Measurements from ENCODE around the gene SMARCAL1. TPM values are rescaled to one million over a fixed set of nuclear protein-coding genes. Genes with fewer than 3 reads are reported as not detected.

SMARCAL1 gene
- total RNA-seq, 1 donor = 21.7 TPM

DNA sequence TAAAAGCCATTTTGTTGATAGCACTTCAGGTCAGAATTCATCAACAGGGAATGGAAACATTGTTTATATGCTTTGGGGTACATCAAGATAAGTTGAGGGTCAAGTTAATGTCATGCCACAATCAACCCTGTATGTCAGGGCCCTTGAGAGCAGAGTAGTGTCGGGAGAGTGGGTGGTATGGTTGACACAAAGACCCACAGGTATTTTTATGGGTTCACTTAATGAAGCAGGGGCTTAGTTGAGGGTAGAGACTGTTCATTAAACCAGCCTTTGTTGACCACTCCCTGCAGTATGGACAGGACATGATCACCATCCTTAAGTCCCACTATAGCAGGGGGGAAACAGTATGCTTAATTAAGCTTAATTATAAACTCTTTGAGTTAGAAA is 92.1 kb downstream of the SMARCAL1 start:
- TF ChIP-seq, protein P1, sequence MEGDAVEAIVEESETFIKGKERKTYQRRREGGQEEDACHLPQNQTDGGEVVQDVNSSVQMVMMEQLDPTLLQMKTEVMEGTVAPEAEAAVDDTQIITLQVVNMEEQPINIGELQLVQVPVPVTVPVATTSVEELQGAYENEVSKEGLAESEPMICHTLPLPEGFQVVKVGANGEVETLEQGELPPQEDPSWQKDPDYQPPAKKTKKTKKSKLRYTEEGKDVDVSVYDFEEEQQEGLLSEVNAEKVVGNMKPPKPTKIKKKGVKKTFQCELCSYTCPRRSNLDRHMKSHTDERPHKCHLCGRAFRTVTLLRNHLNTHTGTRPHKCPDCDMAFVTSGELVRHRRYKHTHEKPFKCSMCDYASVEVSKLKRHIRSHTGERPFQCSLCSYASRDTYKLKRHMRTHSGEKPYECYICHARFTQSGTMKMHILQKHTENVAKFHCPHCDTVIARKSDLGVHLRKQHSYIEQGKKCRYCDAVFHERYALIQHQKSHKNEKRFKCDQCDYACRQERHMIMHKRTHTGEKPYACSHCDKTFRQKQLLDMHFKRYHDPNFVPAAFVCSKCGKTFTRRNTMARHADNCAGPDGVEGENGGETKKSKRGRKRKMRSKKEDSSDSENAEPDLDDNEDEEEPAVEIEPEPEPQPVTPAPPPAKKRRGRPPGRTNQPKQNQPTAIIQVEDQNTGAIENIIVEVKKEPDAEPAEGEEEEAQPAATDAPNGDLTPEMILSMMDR (IDR thresholded peaks at IDR 0.05; ENCODE audit: extremely low read depth, low read depth, low read length) = no peak
- no peaks in the 10 kb centered on the region for H3K27me3 ChIP-seq (ENCODE audit: insufficient read depth, low read length)
- peaks cover 55% of the 10 kb centered on the region for H4K20me1 ChIP-seq (ENCODE audit: insufficient read depth, low read length)
- no peaks in the 10 kb centered on the region for H3K9me3 ChIP-seq (ENCODE audit: low read depth, low read length)
- H3K79me2 ChIP-seq (ENCODE audit: insufficient read depth, low read length) = peaks cover 36% of the 10 kb centered on the region
- H3K4me3 ChIP-seq (ENCODE audit: insufficient read depth, low read length) = no peak overlapping the region
- peaks cover 41% of the 10 kb centered on the region for H3K4me1 ChIP-seq (ENCODE audit: insufficient read depth, low read length)
- H2AFZ ChIP-seq (ENCODE audit: low read length) = no peak overlapping the region
- peaks cover 64% of the 10 kb centered on the region for H3K36me3 ChIP-seq (ENCODE audit: insufficient read depth, low read length)
- no peak overlapping the region for H3K4me2 ChIP-seq (ENCODE audit: insufficient read depth, low read length)
- H3K27ac ChIP-seq (ENCODE audit: low read depth, low read length) = no peak overlapping the region
- DNase-seq (ENCODE audit: insufficient read length, low spot score, missing footprints) = no peak

DNA sequence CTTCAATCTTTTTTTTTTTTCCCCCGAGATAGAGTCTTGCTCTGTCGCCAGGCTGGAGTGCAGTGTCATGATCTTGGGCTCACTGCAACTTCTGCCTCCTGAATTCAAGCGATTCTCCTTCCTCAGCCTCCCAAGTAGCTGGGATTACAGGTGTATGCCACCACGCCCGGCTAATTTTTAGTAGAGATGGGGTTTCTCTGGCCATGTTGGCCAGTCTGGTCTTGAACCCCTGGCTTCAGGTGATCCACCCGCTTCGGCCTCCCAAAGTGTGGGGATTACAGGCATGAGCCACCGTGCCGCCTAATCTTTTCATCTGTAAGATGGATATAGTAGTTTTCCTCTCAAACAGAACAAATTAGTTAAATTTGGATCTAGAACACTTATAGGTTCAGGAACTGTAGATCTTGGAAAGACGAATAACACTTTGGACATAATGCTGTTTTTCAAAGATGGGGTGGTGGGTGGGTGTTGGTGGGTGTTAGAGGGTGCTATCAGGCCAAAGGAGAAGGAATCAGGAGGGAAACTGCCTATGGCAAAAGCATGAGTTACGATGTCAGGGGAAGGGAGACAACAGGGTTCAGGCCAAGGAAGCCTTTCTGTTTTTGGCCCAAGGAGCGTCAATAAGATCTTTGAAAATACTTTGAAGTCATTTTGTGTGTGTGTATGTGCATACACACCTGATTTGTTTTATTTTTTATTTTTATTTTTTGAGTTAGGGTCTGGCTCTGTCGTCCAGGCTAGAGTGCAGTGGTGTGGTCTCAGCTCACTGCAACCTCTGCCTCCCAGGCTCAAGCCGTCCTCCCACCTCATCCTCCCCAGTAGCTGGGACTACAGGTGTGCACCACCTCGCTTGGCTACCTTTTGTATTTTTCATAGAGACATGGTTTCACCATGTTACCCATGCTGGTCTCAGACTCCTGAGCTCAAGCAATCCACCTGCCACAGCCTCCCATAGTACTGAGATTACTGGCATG is 93.1 kb downstream of the SMARCAL1 start:
- H3K36me3 ChIP-seq (ENCODE audit: insufficient read depth, low read length) = peaks cover 54% of the 10 kb centered on the region
- no peak overlapping the region for H3K4me2 ChIP-seq (ENCODE audit: insufficient read depth, low read length)

DNA sequence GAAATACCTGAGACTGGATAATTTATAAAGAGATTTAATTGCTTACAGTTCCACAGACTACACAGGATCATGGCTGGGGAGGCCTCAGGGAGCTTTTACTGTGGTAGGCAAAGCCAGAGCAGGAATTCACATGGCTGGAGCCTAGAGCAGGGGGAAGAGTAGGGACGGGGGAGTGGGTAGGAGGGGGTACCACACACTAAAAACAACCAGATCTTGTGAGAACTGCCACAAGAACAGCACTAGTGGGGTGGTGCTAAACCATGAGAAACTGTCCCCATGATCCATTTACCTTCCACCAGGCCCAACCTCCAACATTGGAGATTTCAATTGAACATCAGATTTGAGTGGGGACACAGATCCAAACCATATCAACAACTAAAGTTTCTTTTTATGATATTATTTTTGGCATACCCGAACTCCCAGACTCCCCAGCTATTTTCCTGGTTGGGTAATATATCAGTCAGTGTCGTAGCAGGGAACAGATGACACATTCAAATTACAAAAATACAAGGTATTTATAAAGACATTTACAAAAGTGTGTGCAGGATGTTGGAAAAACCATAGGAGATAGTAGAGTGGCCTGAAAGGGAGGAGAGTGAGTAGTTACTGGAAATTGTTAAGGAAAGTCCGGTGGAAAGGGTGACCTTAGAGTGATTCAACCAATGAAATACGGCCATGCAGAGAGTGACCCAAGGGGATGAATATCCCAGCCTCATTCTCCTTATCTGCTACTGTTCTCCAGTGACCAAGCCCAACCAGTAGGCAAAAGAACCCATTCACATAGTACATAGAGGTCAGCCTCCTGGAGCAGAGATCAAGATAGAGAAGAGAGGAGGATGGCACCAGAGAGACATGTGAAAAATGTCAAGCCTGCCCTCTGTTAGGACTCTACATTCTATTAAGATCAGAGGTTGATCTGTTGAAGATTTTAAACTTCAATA is 95.2 kb downstream of the SMARCAL1 start:
- DNase-seq (ENCODE audit: insufficient read length, low spot score, missing footprints) = peak; percentile 23
- no peaks in the 10 kb centered on the region for H3K9me3 ChIP-seq (ENCODE audit: low read depth, low read length)
- no peak overlapping the region for H3K4me3 ChIP-seq (ENCODE audit: insufficient read depth, low read length)
- H4K20me1 ChIP-seq (ENCODE audit: insufficient read depth, low read length) = peaks cover 27% of the 10 kb centered on the region
- TF ChIP-seq, protein P1 (IDR thresholded peaks at IDR 0.05; ENCODE audit: extremely low read depth, low read depth, low read length) = no peak
- H3K27ac ChIP-seq (ENCODE audit: low read depth, low read length) = peak overlapping the region; percentile 49
- no peak overlapping the region for H2AFZ ChIP-seq (ENCODE audit: low read length)
- H3K4me1 ChIP-seq (ENCODE audit: insufficient read depth, low read length) = peaks cover 32% of the 10 kb centered on the region
- H3K36me3 ChIP-seq (ENCODE audit: insufficient read depth, low read length) = peaks cover 33% of the 10 kb centered on the region
- H3K4me2 ChIP-seq (ENCODE audit: insufficient read depth, low read length) = no peak overlapping the region
- no peaks in the 10 kb centered on the region for H3K27me3 ChIP-seq (ENCODE audit: insufficient read depth, low read length)
- H3K79me2 ChIP-seq (ENCODE audit: insufficient read depth, low read length) = peaks cover 6% of the 10 kb centered on the region

More for the DNA sequence above, 93.1 kb downstream of the SMARCAL1 start:
- TF ChIP-seq, protein P1 (IDR thresholded peaks at IDR 0.05; ENCODE audit: extremely low read depth, low read depth, low read length) = no peak
- H3K4me1 ChIP-seq (ENCODE audit: insufficient read depth, low read length) = peaks cover 37% of the 10 kb centered on the region
- H3K4me3 ChIP-seq (ENCODE audit: insufficient read depth, low read length) = no peak overlapping the region
- no peaks in the 10 kb centered on the region for H3K27me3 ChIP-seq (ENCODE audit: insufficient read depth, low read length)
- H2AFZ ChIP-seq (ENCODE audit: low read length) = no peak overlapping the region
- no peak for DNase-seq (ENCODE audit: insufficient read length, low spot score, missing footprints)
- peaks cover 26% of the 10 kb centered on the region for H3K79me2 ChIP-seq (ENCODE audit: insufficient read depth, low read length)
- H3K27ac ChIP-seq (ENCODE audit: low read depth, low read length) = no peak overlapping the region
- peaks cover 46% of the 10 kb centered on the region for H4K20me1 ChIP-seq (ENCODE audit: insufficient read depth, low read length)
- no peaks in the 10 kb centered on the region for H3K9me3 ChIP-seq (ENCODE audit: low read depth, low read length)
